ENCODE measurements around the gene GRIN3A.

- TF ChIP-seq MXI1 (IDR thresholded peaks at IDR 0.05; ENCODE audit: borderline replicate concordance, low read depth, low read length): no peak
- TF ChIP-seq POLR2A (IDR thresholded peaks at IDR 0.05; ENCODE audit: low read depth, low read length): no peak
- no peak for TF ChIP-seq RAD21 (IDR thresholded peaks at IDR 0.05; ENCODE audit: low read length)
- TF ChIP-seq, protein P1, sequence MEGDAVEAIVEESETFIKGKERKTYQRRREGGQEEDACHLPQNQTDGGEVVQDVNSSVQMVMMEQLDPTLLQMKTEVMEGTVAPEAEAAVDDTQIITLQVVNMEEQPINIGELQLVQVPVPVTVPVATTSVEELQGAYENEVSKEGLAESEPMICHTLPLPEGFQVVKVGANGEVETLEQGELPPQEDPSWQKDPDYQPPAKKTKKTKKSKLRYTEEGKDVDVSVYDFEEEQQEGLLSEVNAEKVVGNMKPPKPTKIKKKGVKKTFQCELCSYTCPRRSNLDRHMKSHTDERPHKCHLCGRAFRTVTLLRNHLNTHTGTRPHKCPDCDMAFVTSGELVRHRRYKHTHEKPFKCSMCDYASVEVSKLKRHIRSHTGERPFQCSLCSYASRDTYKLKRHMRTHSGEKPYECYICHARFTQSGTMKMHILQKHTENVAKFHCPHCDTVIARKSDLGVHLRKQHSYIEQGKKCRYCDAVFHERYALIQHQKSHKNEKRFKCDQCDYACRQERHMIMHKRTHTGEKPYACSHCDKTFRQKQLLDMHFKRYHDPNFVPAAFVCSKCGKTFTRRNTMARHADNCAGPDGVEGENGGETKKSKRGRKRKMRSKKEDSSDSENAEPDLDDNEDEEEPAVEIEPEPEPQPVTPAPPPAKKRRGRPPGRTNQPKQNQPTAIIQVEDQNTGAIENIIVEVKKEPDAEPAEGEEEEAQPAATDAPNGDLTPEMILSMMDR (conservative IDR thresholded peaks at IDR 0.05; ENCODE audit: low read depth, low read length): no peak
- no peak for TF ChIP-seq RFX5 (IDR thresholded peaks at IDR 0.05; ENCODE audit: low read depth, low read length)
- TF ChIP-seq, protein P2, sequence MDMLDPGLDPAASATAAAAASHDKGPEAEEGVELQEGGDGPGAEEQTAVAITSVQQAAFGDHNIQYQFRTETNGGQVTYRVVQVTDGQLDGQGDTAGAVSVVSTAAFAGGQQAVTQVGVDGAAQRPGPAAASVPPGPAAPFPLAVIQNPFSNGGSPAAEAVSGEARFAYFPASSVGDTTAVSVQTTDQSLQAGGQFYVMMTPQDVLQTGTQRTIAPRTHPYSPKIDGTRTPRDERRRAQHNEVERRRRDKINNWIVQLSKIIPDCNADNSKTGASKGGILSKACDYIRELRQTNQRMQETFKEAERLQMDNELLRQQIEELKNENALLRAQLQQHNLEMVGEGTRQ (IDR thresholded peaks at IDR 0.05; ENCODE audit: low read depth, low read length): no peak
- TF ChIP-seq CEBPB (IDR thresholded peaks at IDR 0.05; ENCODE audit: low read depth, low read length): no peak
Measured at GRCh38 chr9:101689039-101689438, 49.4 kb downstream of the GRIN3A start.
